Fibroblast of the aortic adventitia (primary cell): ENCODE results near the gene GNB5. TPM values are rescaled to one million over a fixed set of nuclear protein-coding genes. Genes with fewer than 3 reads are reported as not detected.
A peak's percentile ranks its signal among the peaks of the same experiment; 100 is the strongest.

Experiments used
- DNase-seq: peaks from one replicate; pipeline ENCODE4 v3.0.0-alpha.2; 2010; ENCODE audit warnings: low read depth
- H3K4me3 ChIP-seq: 2 replicates; pipeline ENCODE4 v1.5.1; 2011; ENCODE audit warnings: low read depth, mild to moderate bottlenecking, control low read depth, low read length, moderate library complexity
- total RNA-seq: library from RNA; depleted of rRNA; stranded (reverse); fragments of >200 nt; gene quantifications from 2 replicates; pipeline ENCODE4 v1.2.3, GENCODE V29; 2012; ENCODE audit warnings: low replicate concordance
- TF ChIP-seq, protein P1 (sequence below): IDR thresholded peaks from 2 replicates; pipeline ENCODE4 v1.5.1; 2011; ENCODE audit warnings: mild to moderate bottlenecking, low read length, control low read depth, inconsistent platforms; ENCODE audit not compliant: insufficient read depth

The GNB5 gene
- total RNA-seq, 1 donor: 24.0 TPM

DNA sequence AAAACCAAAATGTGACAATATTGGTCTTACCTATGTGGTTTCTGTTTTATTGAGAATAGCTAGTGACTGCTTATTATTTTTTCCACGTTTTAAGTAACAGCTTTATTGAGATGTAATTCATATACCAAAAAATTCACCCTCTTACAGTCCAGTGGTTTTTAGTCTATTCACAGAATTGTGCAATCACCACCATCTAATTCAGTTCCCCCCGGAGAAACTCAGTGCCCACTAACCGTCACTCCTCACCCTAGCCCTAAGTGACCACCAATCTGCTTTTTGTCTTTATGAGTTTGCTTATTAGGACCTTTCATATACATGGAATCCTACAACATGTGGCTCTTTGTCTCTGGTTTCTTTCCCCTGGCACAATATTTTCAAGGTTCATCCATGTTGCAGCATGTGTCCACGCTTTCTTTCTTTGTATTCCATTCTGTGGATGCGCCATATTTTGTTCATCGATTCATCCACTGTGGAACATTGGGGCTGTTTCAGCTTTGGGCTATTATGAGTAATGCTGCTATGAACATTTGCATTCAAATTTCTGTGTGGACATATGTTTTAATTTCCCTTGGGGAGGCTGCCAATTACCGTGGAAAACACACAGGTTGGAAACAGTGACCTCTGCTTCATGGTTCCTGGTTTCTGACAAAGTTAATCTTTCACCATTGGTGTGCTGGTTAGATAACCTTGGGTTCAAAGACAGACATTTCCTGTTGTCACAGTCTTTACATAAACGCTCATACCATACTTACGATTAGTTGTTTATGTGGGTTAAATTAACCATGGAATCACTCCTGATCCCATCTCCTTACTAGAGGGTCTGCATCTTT lies 75.4 kb downstream of the GNB5 start:
- TF ChIP-seq, protein P1, sequence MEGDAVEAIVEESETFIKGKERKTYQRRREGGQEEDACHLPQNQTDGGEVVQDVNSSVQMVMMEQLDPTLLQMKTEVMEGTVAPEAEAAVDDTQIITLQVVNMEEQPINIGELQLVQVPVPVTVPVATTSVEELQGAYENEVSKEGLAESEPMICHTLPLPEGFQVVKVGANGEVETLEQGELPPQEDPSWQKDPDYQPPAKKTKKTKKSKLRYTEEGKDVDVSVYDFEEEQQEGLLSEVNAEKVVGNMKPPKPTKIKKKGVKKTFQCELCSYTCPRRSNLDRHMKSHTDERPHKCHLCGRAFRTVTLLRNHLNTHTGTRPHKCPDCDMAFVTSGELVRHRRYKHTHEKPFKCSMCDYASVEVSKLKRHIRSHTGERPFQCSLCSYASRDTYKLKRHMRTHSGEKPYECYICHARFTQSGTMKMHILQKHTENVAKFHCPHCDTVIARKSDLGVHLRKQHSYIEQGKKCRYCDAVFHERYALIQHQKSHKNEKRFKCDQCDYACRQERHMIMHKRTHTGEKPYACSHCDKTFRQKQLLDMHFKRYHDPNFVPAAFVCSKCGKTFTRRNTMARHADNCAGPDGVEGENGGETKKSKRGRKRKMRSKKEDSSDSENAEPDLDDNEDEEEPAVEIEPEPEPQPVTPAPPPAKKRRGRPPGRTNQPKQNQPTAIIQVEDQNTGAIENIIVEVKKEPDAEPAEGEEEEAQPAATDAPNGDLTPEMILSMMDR: no peak
- no peak for DNase-seq
- H3K4me3 ChIP-seq: no peak overlapping the region

DNA sequence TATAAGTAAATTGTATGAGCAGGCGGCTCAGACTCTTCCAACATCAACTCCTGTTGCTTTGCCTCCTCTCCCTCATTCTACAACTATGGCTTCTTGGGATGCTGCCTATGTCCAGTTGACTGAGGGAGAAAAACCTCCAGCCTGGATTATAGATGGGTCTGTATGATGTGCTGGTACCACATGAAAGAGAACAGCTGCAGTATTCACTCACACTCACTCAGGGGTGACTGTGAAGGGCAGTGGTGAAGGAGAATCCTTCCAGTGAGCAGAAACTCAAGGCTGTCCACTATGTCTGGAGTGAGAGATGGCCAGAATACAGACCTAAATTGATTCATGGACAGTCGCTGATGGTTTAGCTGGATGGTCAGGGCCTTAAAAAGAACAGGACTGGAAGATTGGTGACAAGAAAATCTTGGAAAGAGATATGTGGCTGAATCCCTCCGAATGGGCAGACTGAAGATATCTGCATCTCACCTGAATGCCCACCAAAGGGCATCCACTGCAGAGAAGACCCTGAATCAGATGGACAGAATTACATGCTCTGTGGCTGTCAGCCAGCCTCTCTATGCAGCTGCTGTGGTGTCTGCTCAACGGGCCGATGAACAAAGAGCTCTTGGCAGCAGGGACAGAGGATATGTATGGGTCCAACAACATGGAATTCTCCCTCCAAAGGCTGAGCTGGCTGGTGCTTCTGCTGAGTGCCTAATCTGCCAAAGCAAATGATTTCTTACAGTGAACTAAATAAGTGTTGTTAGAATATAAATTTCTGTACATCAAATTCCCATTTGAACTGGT lies 76.7 kb downstream of the GNB5 start:
- no peak overlapping the region for H3K4me3 ChIP-seq
- TF ChIP-seq, protein P1: no peak
- DNase-seq: peak; percentile 25

DNA sequence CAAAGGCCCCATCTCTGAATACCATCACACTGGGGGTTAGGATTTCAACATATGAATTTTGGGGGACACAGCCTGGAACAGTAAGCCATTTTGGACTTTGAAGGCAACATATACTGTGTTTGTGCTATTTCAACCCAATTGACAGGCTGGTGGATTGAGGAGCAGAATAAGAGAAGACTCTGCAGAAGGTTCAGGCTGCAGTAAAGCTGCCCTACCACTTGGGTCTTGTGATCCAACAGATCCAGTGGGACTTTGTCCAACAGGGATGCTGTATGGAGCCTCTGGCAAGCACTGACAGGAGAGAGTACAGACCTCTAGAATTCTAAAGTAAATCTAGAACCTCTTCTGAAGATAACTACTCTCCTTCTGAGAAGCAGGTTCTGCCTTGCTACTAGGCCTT lies 77.5 kb downstream of the GNB5 start:
- no peak overlapping the region for H3K4me3 ChIP-seq
- TF ChIP-seq, protein P1: no peak
- no peak for DNase-seq

DNA sequence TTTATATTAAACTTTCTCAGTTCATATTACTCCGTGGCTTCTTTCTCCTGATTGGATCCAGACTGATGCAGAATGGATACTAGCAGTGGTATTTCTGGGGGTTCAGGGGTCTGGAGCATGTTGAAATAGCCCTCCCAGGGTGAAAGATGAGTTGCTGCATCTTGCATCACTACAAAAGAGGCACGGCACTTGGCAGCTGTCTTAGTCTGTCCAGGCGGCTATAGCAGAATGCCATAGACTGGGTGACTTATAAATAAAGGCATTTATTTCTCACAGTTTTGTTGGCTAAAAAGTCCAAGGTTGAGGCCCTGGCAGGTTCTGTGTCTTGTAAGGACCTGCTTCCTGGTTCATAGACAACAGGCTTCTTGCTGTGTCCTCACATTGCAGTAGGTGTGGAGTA lies 78.0 kb downstream of the GNB5 start:
- TF ChIP-seq, protein P1: no peak
- H3K4me3 ChIP-seq: no peak overlapping the region
- DNase-seq: no peak

DNA sequence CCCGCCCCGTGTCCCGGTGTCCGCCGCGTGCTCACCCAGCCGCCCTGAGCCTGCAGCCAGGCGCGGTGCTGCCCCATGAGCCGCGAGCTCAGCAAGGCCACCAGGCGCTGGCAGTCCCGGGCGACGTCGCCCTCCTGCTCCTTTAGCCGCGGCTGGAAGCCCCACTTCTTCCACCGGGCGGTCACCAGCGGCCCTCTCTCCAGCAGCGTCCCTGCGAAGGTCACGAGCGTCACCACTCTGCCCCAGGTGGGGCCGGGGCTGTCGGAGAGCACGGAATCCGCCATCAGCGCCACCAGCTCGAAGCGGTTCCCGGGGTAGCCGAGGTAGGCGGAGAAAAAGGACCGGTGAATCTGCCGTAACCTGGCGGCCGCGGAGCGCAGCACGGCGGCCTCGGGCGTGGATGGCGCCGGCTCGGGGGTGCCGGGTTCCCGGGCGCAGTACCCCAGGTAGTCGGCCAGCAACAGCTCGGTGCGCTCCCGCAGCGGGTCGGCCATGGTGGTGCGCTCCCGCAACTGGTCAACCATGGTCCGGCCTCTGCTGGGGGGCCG lies 78.9 kb downstream of the GNB5 start:
- TF ChIP-seq, protein P1: peak; percentile 5

DNA sequence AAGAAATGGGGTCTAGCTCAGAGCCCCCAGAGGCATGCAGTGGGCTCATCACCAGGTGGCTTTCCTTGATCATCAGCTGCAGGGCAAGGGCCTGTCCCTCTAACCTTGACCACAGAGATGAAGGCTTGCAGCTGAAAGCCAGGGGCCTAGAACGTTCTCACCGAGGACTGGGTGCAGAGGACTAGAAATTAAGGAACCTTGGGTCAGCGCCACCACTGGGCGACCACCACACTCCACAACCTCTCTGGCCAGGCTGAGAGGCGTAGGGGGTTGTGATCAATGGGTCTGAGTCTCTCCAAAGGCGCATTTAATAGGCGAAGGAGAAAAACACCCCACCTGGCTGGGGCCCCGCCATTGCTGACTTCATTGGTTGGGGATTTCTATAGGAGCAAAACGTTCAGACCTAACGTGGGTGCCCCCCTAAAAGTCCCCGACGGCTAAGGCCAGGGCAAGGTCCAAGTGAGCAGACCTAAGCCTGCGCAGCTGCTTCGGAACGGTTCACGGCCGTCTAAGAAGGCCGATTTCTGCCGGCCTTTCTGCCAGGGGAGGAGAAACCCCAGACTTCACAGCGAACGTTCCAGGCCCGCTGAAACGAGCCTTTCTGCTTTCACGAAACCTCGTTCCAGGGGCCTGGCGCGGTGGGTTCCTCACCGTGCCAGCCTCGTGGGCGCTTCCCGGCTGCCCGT lies 79.5 kb downstream of the GNB5 start:
- no peak overlapping the region for H3K4me3 ChIP-seq
- TF ChIP-seq, protein P1: no peak
- DNase-seq: no peak

More for the DNA sequence above, 78.9 kb downstream of the GNB5 start:
- H3K4me3 ChIP-seq: peak overlapping the region; percentile 35
- DNase-seq: no peak
